ENCODE results near the gene GATAD2A. TPM values are rescaled to one million over a fixed set of nuclear protein-coding genes. Genes with fewer than 3 reads are reported as not detected.

Gene GATAD2A
- total and polyA plus RNA-seq, 10 of the 15 experiments (the other 5 are each of a cell fraction or from before 2014, with no cell fraction given): 2.6 to 173 (median 32.0) TPM

DNA sequence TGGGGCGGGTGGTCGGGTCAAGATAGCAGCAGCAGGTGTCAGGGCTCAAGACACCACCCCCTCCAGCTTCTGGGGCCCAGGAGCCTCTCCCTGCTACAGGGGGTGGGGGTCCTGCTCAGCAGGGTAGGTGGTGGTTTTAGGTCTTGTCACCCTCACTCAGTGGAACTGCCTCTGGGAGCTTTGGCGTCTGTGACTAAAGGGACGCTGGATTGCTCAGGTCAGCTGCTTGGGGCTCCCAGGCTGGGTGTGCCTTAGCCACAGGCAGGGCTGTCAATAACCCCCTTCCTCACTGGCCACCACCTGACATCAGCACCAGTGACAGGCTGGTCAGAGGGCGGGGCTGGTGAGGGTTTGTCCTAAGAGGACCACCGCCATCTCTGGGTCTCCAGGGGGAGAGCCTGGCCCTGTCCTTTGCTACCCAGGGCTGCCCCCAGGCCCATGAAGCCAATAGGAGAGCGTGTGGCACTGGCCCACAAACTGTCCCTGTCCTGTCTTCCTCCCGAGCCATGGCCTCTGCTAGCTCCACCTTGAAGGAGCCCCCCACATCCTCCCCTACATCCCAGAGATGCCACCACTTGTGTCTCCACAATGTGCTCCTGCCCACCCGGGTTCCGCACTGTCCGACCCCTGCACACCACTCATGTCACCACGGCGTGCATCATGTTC lies 48.4 kb upstream of the GATAD2A start:
- intact Hi-C loops (cut with micrococcal nuclease; ENCODE audit: unreplicated experiment): no loop called here
- SMC1A ChIA-PET (ENCODE audit: uncharacterized antibody, unreplicated experiment): no interaction called here
- no peak for ATAC-seq
- no peak overlapping the region for H3K4me3 ChIP-seq
- 0 out of 2 replicates have a peak, but pooled peaks cover 2% of the 10 kb centered on the region for H3K4me1 ChIP-seq (ENCODE audit: control insufficient read depth, insufficient read depth, low read length)
- H3K27ac ChIP-seq (ENCODE audit: control insufficient read depth, insufficient read depth): no peak overlapping the region
- no peak overlapping the region for H3K4me2 ChIP-seq (ENCODE audit: control insufficient read depth, insufficient read depth)
- no peaks in the 10 kb centered on the region for H3K79me2 ChIP-seq (ENCODE audit: control insufficient read depth, insufficient read depth, low read length)
- H2AFZ ChIP-seq (ENCODE audit: control insufficient read depth, low read depth, low read length): no peak overlapping the region
- in situ Hi-C loops (cut with MboI): no loop called here
- DNase-seq (ENCODE audit: low read depth, low spot score): no peak
- POLR2A ChIA-PET: interaction anchor here (0.6 kb wide), 1 partner anchor 166 kb away, joined by 3 read pairs; no protein-coding TSS in a partner anchor
- 95% methylated on average over 13 of the region's 13 CpGs for WGBS (ENCODE audit: insufficient coverage, insufficient replicate concordance, low lambda C conversion rate, missing lambda C conversion rate)
- peaks cover 9 to 15% of the 10 kb centered on the region in 2 experiments for H3K36me3 ChIP-seq (ENCODE audit: control insufficient read depth in 2 of 2, insufficient read depth in 2 of 2, low read length in 1 of 2)
- H4K20me1 ChIP-seq (ENCODE audit: control insufficient read depth, insufficient read depth): no peaks in the 10 kb centered on the region
- H3K27me3 ChIP-seq (replicated peaks in 1 of 2; ENCODE audit: control insufficient read depth in 2 of 2, insufficient read depth in 2 of 2, low read length in 1 of 2): no peaks in the 10 kb centered on the region
- no peak for FAIRE-seq
- CTCF ChIA-PET: interaction anchor here (2.0 kb wide), 1 partner anchor 9 kb away, joined by 5 read pairs; no protein-coding TSS in a partner anchor
- BruUV-seq (replicated peaks): no TSS peak
- H3K9ac ChIP-seq (ENCODE audit: control insufficient read depth, insufficient read depth, low read length): no peak overlapping the region
- RAD21 ChIA-PET (ENCODE audit: unreplicated experiment): no interaction called here
- TF ChIP-seq JUND (IDR thresholded peaks at IDR 0.05; ENCODE audit: low read depth, low read length): no peak
- no peak for TF ChIP-seq RB1 (IDR thresholded peaks at IDR 0.05; ENCODE audit: borderline replicate concordance)
- H3K9me3 ChIP-seq (replicated peaks; ENCODE audit: control insufficient read depth, insufficient read depth, low read length): no peaks in the 10 kb centered on the region

DNA sequence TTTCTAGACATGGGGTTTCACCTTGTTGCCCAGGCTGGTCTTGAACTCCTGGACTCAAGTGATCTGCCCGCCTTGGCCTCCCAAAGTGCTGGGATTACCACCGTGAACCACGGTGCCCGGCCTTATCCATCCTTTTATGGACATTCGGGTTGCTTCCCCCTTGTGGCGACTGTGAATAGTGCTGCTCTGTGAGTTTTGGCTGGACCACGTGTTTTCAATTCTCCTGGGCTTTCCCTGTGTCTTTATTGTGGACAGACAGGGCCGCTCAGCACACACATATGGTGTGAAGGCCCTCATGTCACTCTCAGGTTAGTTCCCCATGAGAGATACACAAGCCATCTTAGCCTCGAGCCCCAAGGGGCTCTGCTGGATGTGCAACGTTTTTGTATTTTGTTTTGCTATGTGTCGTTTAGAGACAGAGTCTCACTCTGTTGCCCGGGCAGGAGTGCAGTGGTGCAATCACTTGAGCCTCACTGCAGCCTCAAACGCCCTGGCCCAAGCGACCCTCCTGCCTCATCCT lies 44.3 kb upstream of the GATAD2A start:
- FAIRE-seq: peak; percentile 91
- intact Hi-C loops (cut with micrococcal nuclease; ENCODE audit: unreplicated experiment) (loop anchor here (1.0 kb wide), 1 partner anchor 129 kb away; no protein-coding TSS in a partner anchor), in situ Hi-C loops (cut with MboI) (no loop called here)
- Histone ChIP-seq H3K79me2 (ENCODE audit: control insufficient read depth, insufficient read depth, low read length) (no peaks in the 10 kb centered on the region), H3K9ac (ENCODE audit: control insufficient read depth, insufficient read depth, low read length) (no peak overlapping the region), H2AFZ (ENCODE audit: control insufficient read depth, low read depth, low read length) (peak overlapping the region; percentile 90), H3K4me3 (no peak overlapping the region), H3K27me3 (replicated peaks in 1 of 2; ENCODE audit: control insufficient read depth in 2 of 2, insufficient read depth in 2 of 2, low read length in 1 of 2) (no peaks in the 10 kb centered on the region), H3K9me3 (replicated peaks; ENCODE audit: control insufficient read depth, insufficient read depth, low read length) (no peaks in the 10 kb centered on the region), H4K20me1 (ENCODE audit: control insufficient read depth, insufficient read depth) (no peaks in the 10 kb centered on the region), H3K4me2 (ENCODE audit: control insufficient read depth, insufficient read depth) (peak overlapping the region; percentile 56; the same call in 1 of the 2 replicates), H3K27ac (ENCODE audit: control insufficient read depth, insufficient read depth) (no peak overlapping the region; the same call in 1 of the 2 replicates), H3K36me3 (ENCODE audit: control insufficient read depth in 2 of 2, insufficient read depth in 2 of 2, low read length in 1 of 2) (no peaks in the 10 kb centered on the region; a peak in 2 of 4 replicates), H3K4me1 (ENCODE audit: control insufficient read depth, insufficient read depth, low read length) (0 out of 2 replicates have a peak, but pooled peaks cover 2% of the 10 kb centered on the region)
- peak; percentile 90 for ATAC-seq
- RAD21 ChIA-PET (ENCODE audit: unreplicated experiment): interaction anchor here (0.6 to 2.9 kb wide), 3 partner anchors 45 to 129 kb away, joined by 3 to 16 read pairs (median 8); partner anchors contain the start of gene GATAD2A
- peak; percentile 73 for DNase-seq (ENCODE audit: low read depth, low spot score)
- POLR2A ChIA-PET: interaction anchor here (1.0 kb wide), 3 partner anchors 44 to 168 kb away, joined by 3 read pairs; partner anchors contain the start of gene GATAD2A
- WGBS (ENCODE audit: insufficient coverage, insufficient replicate concordance, low lambda C conversion rate, missing lambda C conversion rate): under 1% methylated on average over 14 of the region's 14 CpGs
- BruUV-seq (replicated peaks): no TSS peak
- SMC1A ChIA-PET (ENCODE audit: uncharacterized antibody, unreplicated experiment): interaction anchor here (1.3 kb wide), 2 partner anchors 47 to 127 kb away, joined by 3 read pairs; no protein-coding TSS in a partner anchor
- CTCF ChIA-PET: interaction anchor here (0.8 to 10.8 kb wide), 9 partner anchors 12 to 340 kb away, joined by 3 to 223 read pairs (median 4); partner anchors contain the start of gene GATAD2A
- TF ChIP-seq, protein P1, sequence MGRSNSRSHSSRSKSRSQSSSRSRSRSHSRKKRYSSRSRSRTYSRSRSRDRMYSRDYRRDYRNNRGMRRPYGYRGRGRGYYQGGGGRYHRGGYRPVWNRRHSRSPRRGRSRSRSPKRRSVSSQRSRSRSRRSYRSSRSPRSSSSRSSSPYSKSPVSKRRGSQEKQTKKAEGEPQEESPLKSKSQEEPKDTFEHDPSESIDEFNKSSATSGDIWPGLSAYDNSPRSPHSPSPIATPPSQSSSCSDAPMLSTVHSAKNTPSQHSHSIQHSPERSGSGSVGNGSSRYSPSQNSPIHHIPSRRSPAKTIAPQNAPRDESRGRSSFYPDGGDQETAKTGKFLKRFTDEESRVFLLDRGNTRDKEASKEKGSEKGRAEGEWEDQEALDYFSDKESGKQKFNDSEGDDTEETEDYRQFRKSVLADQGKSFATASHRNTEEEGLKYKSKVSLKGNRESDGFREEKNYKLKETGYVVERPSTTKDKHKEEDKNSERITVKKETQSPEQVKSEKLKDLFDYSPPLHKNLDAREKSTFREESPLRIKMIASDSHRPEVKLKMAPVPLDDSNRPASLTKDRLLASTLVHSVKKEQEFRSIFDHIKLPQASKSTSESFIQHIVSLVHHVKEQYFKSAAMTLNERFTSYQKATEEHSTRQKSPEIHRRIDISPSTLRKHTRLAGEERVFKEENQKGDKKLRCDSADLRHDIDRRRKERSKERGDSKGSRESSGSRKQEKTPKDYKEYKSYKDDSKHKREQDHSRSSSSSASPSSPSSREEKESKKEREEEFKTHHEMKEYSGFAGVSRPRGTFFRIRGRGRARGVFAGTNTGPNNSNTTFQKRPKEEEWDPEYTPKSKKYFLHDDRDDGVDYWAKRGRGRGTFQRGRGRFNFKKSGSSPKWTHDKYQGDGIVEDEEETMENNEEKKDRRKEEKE (IDR thresholded peaks at IDR 0.05): no peak
- TF ChIP-seq, protein P2, sequence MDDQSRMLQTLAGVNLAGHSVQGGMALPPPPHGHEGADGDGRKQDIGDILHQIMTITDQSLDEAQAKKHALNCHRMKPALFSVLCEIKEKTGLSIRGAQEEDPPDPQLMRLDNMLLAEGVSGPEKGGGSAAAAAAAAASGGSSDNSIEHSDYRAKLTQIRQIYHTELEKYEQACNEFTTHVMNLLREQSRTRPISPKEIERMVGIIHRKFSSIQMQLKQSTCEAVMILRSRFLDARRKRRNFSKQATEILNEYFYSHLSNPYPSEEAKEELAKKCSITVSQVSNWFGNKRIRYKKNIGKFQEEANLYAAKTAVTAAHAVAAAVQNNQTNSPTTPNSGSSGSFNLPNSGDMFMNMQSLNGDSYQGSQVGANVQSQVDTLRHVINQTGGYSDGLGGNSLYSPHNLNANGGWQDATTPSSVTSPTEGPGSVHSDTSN (IDR thresholded peaks at IDR 0.05; ENCODE audit: insufficient replicate concordance, low read depth, low read length): no peak
- TF ChIP-seq SIX5 (IDR thresholded peaks at IDR 0.05; ENCODE audit: low read depth, low read length, severe bottlenecking) (no peak), ZZZ3 (IDR thresholded peaks at IDR 0.05; ENCODE audit: control insufficient read depth, insufficient read length, low read depth) (no peak), JUNB (IDR thresholded peaks at IDR 0.05) (no peak), FOS (IDR thresholded peaks at IDR 0.05; ENCODE audit: borderline replicate concordance, extremely low read depth, insufficient read length) (no peak), CHD2 (IDR thresholded peaks at IDR 0.05; ENCODE audit: borderline replicate concordance, low read depth, low read length) (no peak), YBX1 (IDR thresholded peaks at IDR 0.05) (no peak), GABPA (IDR thresholded peaks at IDR 0.05; ENCODE audit: low read depth) (no peak), HDGF (IDR thresholded peaks at IDR 0.05) (0 out of 2 replicates have a peak, but pooled peaks have one; percentile 63)

All from GM12878 (cell line).